ENCODE results near the gene GPR146. TPM values are rescaled to one million over a fixed set of nuclear protein-coding genes. Genes with fewer than 3 reads are reported as not detected.

Gene GPR146
- total and polyA plus RNA-seq, 2 of the 8 experiments (the other 6 are each of a cell fraction or from before 2014, with no cell fraction given): 1.8 to 2.7 TPM

GRCh38 chr7:999941-1000935 is 44.1 kb upstream of the GPR146 start:
- Histone ChIP-seq H3K4me1 (replicated peaks in 1 of 4; ENCODE audit: control insufficient read depth in 3 of 4, insufficient read depth in 4 of 4, low read length in 3 of 4) (peaks cover 0 to 3% (median 2%) of the 10 kb centered on the region in 4 experiments; a peak in 4 of 7 replicates), H2BK120ac (replicated peaks; ENCODE audit: low read depth, low read length) (no peak overlapping the region), H3K4me3 (ENCODE audit: extremely low read depth in 1 of 4, insufficient read depth in 2 of 4, low read depth in 3 of 4, low read length in 4 of 4) (no peak overlapping the region), H3K9ac (replicated peaks in 1 of 4; ENCODE audit: extremely low read depth in 1 of 4, low read depth in 3 of 4, low read length in 3 of 4) (no peak overlapping the region), H3K14ac (ENCODE audit: insufficient read length) (no peak overlapping the region), H3K4me2 (ENCODE audit: insufficient read depth in 1 of 2, low read depth in 2 of 2, low read length in 2 of 2) (no peak overlapping the region), H2BK5ac (ENCODE audit: low read depth, low read length) (no peak overlapping the region), H3K18ac (ENCODE audit: extremely low read depth, low read length) (no peak overlapping the region), H3K79me2 (ENCODE audit: control insufficient read depth in 1 of 2, insufficient read depth in 2 of 2, low read length in 2 of 2) (no peaks in the 10 kb centered on the region), H4K20me1 (replicated peaks in 1 of 2; ENCODE audit: control insufficient read depth in 1 of 2, insufficient read depth in 2 of 2, low read length in 2 of 2) (peaks cover 0 to 2% of the 10 kb centered on the region in 2 experiments), H4K91ac (replicated peaks; ENCODE audit: insufficient read length, low read length) (no peak overlapping the region), H3K27ac (ENCODE audit: low read depth, low read length) (no peak overlapping the region), H3K9me3 (ENCODE audit: insufficient read depth in 2 of 2, low read depth in 1 of 2, low read length in 1 of 2) (no peaks in the 10 kb centered on the region), H3K4ac (replicated peaks; ENCODE audit: insufficient read length, low read depth, low read length) (no peak overlapping the region), H4K5ac (ENCODE audit: insufficient read length, low read depth, low read length) (no peak overlapping the region), H3K56ac (replicated peaks; ENCODE audit: insufficient read length, low read depth, low read length) (no peak overlapping the region), H3K23ac (ENCODE audit: insufficient read length) (no peak overlapping the region), H2AFZ (ENCODE audit: low read length) (no peak overlapping the region), H3K36me3 (ENCODE audit: control insufficient read depth in 2 of 4, insufficient read depth in 4 of 4, low read length in 3 of 4) (no peaks in the 10 kb centered on the region), H3K23me2 (ENCODE audit: low read depth, low read length) (no peaks in the 10 kb centered on the region), H3K79me1 (ENCODE audit: low read depth, low read length) (no peaks in the 10 kb centered on the region), H2AK5ac (ENCODE audit: low read depth, low read length) (peak overlapping the region; percentile 56; the same call in 1 of the 2 replicates), H2BK20ac (ENCODE audit: low read length) (no peak overlapping the region), H3K27me3 (replicated peaks in 1 of 4; ENCODE audit: control insufficient read depth in 3 of 4, extremely low read depth in 1 of 4, insufficient read depth in 3 of 4, low read length in 3 of 4) (no peaks in the 10 kb centered on the region), H2BK15ac (ENCODE audit: low read length) (no peak overlapping the region), H4K8ac (ENCODE audit: extremely low read depth, insufficient read depth, low read length) (peak overlapping the region; percentile 51; the same call in 1 of the 2 replicates), H2BK12ac (ENCODE audit: low read depth, low read length) (no peak overlapping the region; the same call in 1 of the 2 replicates)
- ChIA-PET POLR2A (ENCODE audit: partially characterized antibody) (interaction anchor here (1.0 to 1.2 kb wide), 2 partner anchors 54 to 65 kb away, joined by 3 read pairs; no protein-coding TSS in a partner anchor), CTCF (ENCODE audit: partially characterized antibody) (interaction anchor here (0.9 to 10.0 kb wide), 3 partner anchors 22 to 66 kb away, joined by 3 to 143 read pairs (median 4); no protein-coding TSS in a partner anchor)
- 94% methylated on average over 24 of the region's 52 CpGs; no CpG with 5 or more reads in 1 of the 2 experiments for WGBS, 2 experiments (ENCODE audit: extremely low coverage in 1 of 2, insufficient coverage in 1 of 2, insufficient read length in 1 of 2, insufficient replicate concordance in 2 of 2, low coverage in 1 of 2, low lambda C conversion rate in 2 of 2, missing lambda C conversion rate in 1 of 2)
- DNase-seq (ENCODE audit: low read depth in 1 of 2, low spot score in 2 of 2) (no peak), FAIRE-seq (no peak)
- TF ChIP-seq SP2 (IDR thresholded peaks at IDR 0.05; ENCODE audit: low read length) (no peak), POU5F1 (IDR thresholded peaks at IDR 0.05; ENCODE audit: low read depth, low read length) (no peak), TAF7 (optimal IDR thresholded peaks at IDR 0.05; ENCODE audit: borderline replicate concordance, low read depth, low read length) (no peak), CHD1 (IDR thresholded peaks at IDR 0.05; ENCODE audit: low read depth, low read length) (no peak)

Measured in H1 (cell line).